Naive B cell (primary cell): ENCODE data around the gene NOX1. TPM values are rescaled to one million over a fixed set of nuclear protein-coding genes. Genes with fewer than 3 reads are reported as not detected.

Experiments
- ATAC-seq, 2 donors: fragments of 150-1000 bp; cut with Tn5 transposase; 2 replicates each; pipeline ENCODE4 v1.10.0; 2021; ENCODE audit warnings: low read depth in 2 of 2, mild to moderate bottlenecking in 2 of 2, moderate library complexity in 2 of 2
- DNase-seq: peaks from one replicate; pipeline ENCODE4 v3.0.0; 2022
- H3K27ac Mint-ChIP-seq, 6 donors: one replicate each; pipeline ENCODE4 v1.8.0; 2020 to 2022; ENCODE audit warnings: mild to moderate bottlenecking in 6 of 6, mixed read lengths in 6 of 6, moderate library complexity in 5 of 6, inconsistent platforms in 2 of 6
- H3K27me3 Mint-ChIP-seq, 3 donors: one replicate each; pipeline ENCODE4 v1.8.0; 2021 to 2022; ENCODE audit warnings: mixed read lengths in 3 of 3, mild to moderate bottlenecking in 1 of 3
- H3K36me3 Mint-ChIP-seq, 2 donors: one replicate each; pipeline ENCODE4 v1.8.0; 2020 to 2022; ENCODE audit warnings: mixed read lengths in 2 of 2, inconsistent platforms in 1 of 2, mild to moderate bottlenecking in 1 of 2
- H3K4me1 Mint-ChIP-seq, 3 donors: one replicate each; pipeline ENCODE4 v1.8.0; 2020 to 2022; ENCODE audit warnings: mixed read lengths in 3 of 3, inconsistent platforms in 1 of 3, mild to moderate bottlenecking in 1 of 3, moderate library complexity in 1 of 3
- H3K4me3 Mint-ChIP-seq, 8 donors: one replicate each; pipeline ENCODE4 v1.8.0; 2020 to 2022; ENCODE audit warnings: mild to moderate bottlenecking in 8 of 8, mixed read lengths in 8 of 8, moderate library complexity in 8 of 8, inconsistent platforms in 2 of 8
- H3K9me3 Mint-ChIP-seq, 7 donors: one replicate each; pipeline ENCODE4 v1.8.0; 2020 to 2022; ENCODE audit warnings: mixed read lengths in 7 of 7, mild to moderate bottlenecking in 5 of 7, inconsistent platforms in 2 of 7, moderate library complexity in 1 of 7
- polyA plus RNA-seq, 6 donors: library from polyadenylated mRNA; unstranded; fragments of 300-500 nt; fragmentation: Illumina TruSeq; gene quantifications; one replicate each; pipeline ENCODE4 v1.2.3, GENCODE V29; 2021; ENCODE audit warnings: low read depth in 6 of 6

NOX1 gene
- polyA plus RNA-seq, 6 donors from 2014 or later: not detected

DNA sequence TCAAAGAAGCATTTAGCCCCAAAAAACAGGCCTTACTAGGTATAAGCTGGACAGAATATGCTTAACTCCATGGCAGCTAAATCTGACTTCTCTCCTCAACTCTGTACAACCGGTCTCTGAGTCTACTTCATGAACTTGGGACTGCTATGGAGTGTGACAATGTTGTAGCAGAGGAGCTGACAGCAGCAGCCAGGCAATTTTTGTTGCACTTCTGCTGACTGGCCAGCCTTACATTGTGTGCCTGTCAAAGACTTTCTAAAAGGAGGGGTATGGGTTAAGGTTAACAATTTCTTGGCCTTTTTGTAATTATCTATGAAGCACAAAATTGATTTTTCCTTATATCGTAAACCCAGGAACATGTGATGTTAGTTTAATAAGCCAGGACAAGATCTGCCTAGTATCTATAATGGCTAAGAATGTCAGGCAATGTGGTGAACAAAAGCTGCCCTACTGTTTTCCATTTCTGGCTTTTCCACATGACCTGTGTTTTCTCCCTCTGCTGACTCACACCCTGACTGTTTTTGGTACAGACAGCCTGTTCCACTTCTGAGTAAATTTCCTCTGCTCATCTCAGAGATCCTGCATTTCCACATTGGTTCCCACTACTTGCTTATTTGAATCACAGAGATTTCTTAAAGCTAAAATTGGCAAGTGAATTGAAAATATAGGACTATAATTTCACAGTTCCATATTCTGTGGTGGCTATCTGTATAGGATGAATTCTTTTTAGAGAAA, 9.3 kb downstream of the NOX1 start:
- Mint-ChIP-seq H3K9me3 (no peaks in the 10 kb centered on the region), H3K36me3 (no peaks in the 10 kb centered on the region), H3K4me1 (peaks cover 0 to 2% (median 0%) of the 10 kb centered on the region in 3 donors), H3K27ac (no peak overlapping the region), H3K4me3 (no peak overlapping the region), H3K27me3 (peaks cover 0 to 27% (median 5%) of the 10 kb centered on the region in 3 donors)
- ATAC-seq: no peak
- DNase-seq: no peak

DNA sequence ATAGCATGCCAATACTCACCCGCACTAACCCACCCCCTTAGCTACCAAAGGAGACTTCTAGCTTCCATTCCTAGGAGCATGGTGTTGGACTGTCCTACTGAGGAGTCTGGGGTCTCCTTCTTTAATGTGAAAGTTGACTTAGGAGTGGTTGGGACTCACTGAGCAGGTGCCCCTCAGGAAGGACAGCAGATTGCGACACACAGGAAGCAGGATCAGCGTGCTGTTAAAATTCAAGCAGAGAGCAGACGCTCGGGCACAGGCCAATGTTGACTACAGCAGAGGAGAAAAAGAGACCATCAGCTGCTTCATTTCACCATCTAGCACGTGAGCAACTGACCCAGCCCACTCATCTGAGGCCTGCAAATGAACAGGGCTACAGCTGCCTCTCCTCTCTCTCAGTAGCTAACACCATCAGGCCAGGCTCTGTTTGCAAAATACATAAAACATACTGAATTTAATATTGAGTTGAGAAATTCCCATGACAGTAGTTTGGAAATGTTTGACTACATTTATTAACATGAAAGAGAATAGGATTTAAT, 10.8 kb downstream of the NOX1 start:
- no peaks in the 10 kb centered on the region for H3K36me3 Mint-ChIP-seq
- ATAC-seq (no peak), DNase-seq (no peak)
- no peak overlapping the region for H3K4me3 Mint-ChIP-seq
- peaks cover 5 to 27% (median 6%) of the 10 kb centered on the region in 3 donors for H3K27me3 Mint-ChIP-seq
- no peak overlapping the region for H3K27ac Mint-ChIP-seq
- H3K9me3 Mint-ChIP-seq: no peaks in the 10 kb centered on the region
- H3K4me1 Mint-ChIP-seq: peaks cover 0 to under 1% (median 0%) of the 10 kb centered on the region in 3 donors

DNA sequence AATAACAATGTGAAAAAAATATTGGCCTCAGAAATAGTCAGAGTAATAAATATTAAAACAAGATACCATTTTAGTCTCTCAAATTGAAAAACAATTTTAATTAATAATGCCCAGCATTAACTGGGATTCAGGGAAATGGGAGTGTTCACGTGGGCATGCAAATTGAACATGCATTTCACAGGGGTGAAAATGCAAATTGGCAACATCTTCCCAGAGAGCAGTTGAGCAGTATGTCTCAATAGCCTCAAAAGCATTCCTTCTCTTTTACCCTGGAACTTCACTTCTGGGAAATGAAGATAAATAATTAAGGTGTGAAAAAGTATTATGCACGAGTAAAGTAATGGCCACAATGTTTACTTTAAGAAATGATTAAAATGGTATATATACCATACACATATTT, 21.3 kb downstream of the NOX1 start:
- Mint-ChIP-seq H3K4me1 (peaks cover 0 to 15% (median 11%) of the 10 kb centered on the region in 3 donors), H3K4me3 (no peak overlapping the region), H3K27ac (no peak overlapping the region), H3K9me3 (peaks cover 0 to 18% (median 4%) of the 10 kb centered on the region in 7 donors), H3K27me3 (peaks cover 0 to 4% (median 0%) of the 10 kb centered on the region in 3 donors), H3K36me3 (no peaks in the 10 kb centered on the region)
- no peak for ATAC-seq
- no peak for DNase-seq

DNA sequence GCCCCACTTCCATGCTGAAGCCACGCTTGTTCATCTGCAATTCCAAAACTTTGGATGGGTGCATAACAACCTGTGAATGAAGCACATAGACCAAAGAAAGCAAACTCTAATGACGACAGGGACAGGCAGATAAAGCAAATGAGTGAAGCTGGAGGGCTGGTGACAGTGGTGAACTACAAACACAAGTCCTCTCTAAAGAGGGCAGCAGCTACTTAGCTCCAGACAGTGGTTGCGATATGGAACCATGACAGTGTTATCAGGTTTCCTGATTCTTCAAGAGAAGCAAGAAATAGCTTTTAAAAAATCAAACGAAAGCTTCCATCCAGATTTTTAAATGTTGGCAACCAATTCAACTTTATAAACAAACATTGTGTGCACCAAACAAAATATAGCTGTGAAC, 23.8 kb downstream of the NOX1 start:
- no peak overlapping the region for H3K4me3 Mint-ChIP-seq
- H3K27ac Mint-ChIP-seq: no peak overlapping the region
- no peaks in the 10 kb centered on the region for H3K36me3 Mint-ChIP-seq
- no peak for ATAC-seq
- H3K4me1 Mint-ChIP-seq: peaks cover 0 to 15% (median 11%) of the 10 kb centered on the region in 3 donors
- no peak for DNase-seq
- H3K9me3 Mint-ChIP-seq: no peaks in the 10 kb centered on the region
- H3K27me3 Mint-ChIP-seq: no peaks in the 10 kb centered on the region

DNA sequence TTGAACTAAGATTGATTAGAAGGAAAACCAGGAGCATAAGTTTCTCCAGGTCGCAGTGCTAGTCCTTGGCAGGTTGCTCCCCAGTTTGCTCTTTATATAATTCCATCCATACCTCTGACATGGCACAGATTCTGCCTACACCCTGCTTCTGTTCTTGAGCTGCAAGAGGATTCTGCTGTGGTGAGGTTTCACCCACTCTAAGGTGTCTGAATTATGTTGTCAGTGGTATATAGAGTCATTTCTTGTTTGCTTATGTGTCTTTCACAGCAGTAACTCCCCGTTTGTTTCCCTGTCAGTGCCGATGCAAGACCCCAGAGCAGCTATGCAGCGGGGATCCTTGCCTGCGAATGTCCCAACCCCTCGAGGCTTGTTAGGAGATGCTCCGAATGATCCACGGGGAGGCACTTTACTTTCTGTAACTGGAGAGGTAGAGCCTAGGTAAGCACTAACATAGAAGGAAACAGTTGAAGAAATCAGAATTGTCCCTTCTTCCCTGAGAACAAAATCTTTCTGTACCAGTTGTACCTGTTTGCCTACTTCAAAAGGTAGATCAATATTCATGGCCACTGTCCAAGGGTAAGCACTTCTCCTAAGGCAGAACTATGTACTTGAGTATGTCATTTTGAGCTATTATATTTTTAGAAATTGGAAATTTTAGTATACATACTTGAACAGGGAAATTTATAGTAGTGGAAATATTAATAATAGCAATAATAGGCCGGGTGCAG, 42.8 kb downstream of the NOX1 start:
- H3K4me3 Mint-ChIP-seq: no peak overlapping the region
- no peaks in the 10 kb centered on the region for H3K9me3 Mint-ChIP-seq
- DNase-seq: no peak
- no peaks in the 10 kb centered on the region for H3K27me3 Mint-ChIP-seq
- peaks cover 8 to 16% of the 10 kb centered on the region in 2 donors for H3K36me3 Mint-ChIP-seq
- no peak for ATAC-seq
- H3K27ac Mint-ChIP-seq: peak overlapping the region in 1 of 6 donors; percentile 71
- H3K4me1 Mint-ChIP-seq: peaks cover 3 to 5% (median 5%) of the 10 kb centered on the region in 3 donors

DNA sequence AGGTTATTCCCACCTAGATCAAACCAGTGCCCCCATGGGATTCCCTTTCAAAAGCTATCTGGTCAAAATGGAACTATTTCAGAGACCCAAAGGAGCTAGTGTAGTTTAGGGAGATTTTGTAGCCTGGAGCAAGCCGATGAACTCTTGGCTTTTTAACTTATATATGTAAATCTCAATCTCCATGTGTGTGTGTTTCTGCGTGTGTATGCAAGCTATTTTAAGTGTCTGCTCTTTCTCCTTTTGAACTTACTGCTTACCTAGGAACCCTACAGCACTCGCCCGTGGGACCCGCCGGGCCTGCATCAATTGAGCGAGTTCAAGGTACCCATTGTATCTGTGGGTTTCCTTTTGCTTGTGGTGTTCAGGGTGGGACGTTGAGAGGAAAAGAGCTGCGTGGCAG, 43.6 kb downstream of the NOX1 start:
- Mint-ChIP-seq H3K36me3 (peaks cover 8 to 16% of the 10 kb centered on the region in 2 donors), H3K27me3 (no peaks in the 10 kb centered on the region), H3K4me3 (peak overlapping the region in 2 of 8 donors; percentile 42 to 45), H3K27ac (peak overlapping the region in 1 of 6 donors; percentile 78), H3K4me1 (peaks cover 3 to 5% (median 5%) of the 10 kb centered on the region in 3 donors), H3K9me3 (no peaks in the 10 kb centered on the region)
- DNase-seq: no peak
- no peak for ATAC-seq

DNA sequence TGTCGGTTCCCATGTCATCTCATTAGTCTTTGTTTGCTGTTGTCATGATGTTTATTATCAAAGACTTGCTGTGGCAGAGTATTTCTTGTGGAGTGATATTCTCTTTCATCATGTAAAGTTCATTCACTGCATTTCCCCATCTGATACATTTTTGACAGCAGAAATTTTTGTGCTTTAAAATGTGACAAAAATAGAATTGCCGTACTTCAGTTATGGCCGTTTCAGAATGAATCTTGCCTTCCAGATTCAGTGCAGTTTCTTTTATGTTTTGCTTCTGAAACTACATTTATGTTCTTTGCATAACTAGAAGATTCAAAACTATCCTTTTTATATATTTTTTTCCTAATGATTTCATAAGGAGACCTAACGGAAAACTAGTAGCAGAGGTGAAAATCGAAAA, 44.0 kb downstream of the NOX1 start:
- Mint-ChIP-seq H3K36me3 (peaks cover 8 to 16% of the 10 kb centered on the region in 2 donors), H3K27me3 (no peaks in the 10 kb centered on the region), H3K27ac (peak overlapping the region in 3 of 6 donors; percentile 41 to 78 (median 57)), H3K9me3 (no peaks in the 10 kb centered on the region), H3K4me1 (peaks cover 3 to 5% (median 5%) of the 10 kb centered on the region in 3 donors), H3K4me3 (no peak overlapping the region)
- ATAC-seq (no peak), DNase-seq (no peak)

DNA sequence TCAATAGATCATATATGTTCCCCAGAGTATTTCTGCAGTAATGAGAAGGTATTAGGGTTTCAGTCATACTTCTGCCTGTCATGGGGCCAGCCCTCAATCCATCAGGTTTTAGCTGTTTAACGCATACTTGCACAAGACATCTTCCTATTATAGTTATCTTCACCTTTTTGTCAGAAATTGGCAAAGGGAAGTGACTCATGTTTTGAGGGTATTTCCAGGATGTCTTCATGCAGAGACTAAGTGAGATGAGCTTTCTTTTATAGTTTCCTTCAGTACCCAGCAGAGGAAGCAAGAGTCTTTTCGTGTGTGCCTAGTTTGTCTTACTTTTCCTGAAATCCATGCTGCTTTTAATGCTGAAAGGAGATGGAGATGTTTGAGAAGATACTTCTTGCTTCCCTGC, 44.4 kb downstream of the NOX1 start:
- Mint-ChIP-seq H3K27ac (peak overlapping the region in 3 of 6 donors; percentile 41 to 78 (median 57)), H3K4me1 (peaks cover 3 to 5% (median 5%) of the 10 kb centered on the region in 3 donors), H3K27me3 (no peaks in the 10 kb centered on the region), H3K4me3 (no peak overlapping the region), H3K36me3 (peaks cover 8 to 16% of the 10 kb centered on the region in 2 donors), H3K9me3 (no peaks in the 10 kb centered on the region)
- DNase-seq: no peak
- ATAC-seq: peak; percentile 56 to 67

DNA sequence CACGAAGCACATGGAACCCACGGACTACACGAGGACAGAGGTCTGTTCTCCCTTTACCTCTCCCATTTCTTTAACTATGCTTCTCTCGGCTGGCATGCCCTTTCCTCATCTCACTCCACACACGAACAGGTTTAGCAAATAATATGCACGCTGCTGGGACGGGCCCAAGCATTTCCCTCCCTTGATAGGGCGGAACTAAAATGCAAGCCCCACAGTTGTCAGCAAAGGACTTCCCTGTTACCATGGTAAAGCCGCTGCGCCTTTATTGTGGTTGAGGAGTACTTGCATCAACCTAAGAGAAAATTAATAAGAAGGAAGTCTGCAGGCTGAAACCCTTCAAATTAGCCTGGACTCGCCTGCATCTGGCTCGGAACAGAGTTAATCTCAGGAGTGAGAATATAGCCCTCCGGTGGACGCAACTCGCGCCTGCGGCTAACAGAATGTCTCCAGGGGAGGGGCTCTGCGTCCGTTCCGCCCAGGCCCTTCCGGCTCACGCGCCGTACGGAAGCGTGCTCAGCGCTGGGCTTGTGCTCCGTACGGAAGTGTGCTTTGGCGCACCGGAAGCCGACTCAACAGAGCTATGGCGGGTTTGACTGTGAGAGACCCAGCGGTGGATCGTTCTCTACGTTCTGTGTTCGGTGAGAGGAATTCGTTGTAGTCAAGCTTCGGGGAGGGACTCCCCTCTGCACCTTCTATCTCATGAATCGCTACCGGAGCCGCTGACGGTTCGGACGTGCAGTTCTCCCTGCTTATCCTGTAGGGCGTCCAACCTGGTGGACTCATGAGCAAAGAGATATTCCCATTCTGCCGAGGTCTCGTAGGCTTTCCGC, 54.1 kb downstream of the NOX1 start, which contains the start of gene CSTF2:
Gene CSTF2, plus strand, starts transcription at position 555 of the 830 bp plus-strand sequence. Its CDS starts 26 bp downstream, at position 581.
- Mint-ChIP-seq H3K27ac (peak within 1 kb of the TSS; percentile 87 to 98 (median 93)), H3K9me3 (peaks cover 0 to 5% (median 0%) of the 10 kb centered on the region in 7 donors), H3K36me3 (peaks cover 0 to 7% of the 10 kb centered on the region in 2 donors), H3K27me3 (peaks cover 12 to 17% (median 14%) of the 10 kb centered on the region in 3 donors), H3K4me1 (peaks cover 5 to 8% (median 6%) of the 10 kb centered on the region in 3 donors), H3K4me3 (peak within 1 kb of the TSS; percentile 84 to 95 (median 92))
- DNase-seq: peak; percentile 80
- ATAC-seq: peak; percentile 93 to 95

DNA sequence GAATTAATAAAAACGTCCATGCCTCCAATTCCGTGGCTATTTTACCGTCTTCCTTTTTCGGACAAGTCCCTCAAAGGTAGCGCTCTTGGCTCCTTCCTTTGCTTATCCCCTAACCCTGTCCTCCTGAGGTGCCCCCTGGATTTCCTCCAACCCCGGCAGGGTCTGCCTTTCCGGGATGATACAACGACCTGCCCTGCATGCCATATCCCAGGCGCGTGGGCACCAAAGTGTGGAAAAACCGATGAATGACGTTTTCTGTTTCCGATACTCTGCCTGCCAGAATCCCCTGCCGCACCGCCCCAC, 54.7 kb downstream of the NOX1 start:
- Mint-ChIP-seq H3K27me3 (peaks cover 17 to 22% (median 18%) of the 10 kb centered on the region in 3 donors), H3K27ac (peak overlapping the region; percentile 87 to 98 (median 93)), H3K4me1 (peaks cover 5 to 8% (median 6%) of the 10 kb centered on the region in 3 donors), H3K4me3 (peak overlapping the region; percentile 84 to 95 (median 92)), H3K9me3 (peaks cover 0 to 5% (median 0%) of the 10 kb centered on the region in 7 donors), H3K36me3 (peaks cover 0 to 7% of the 10 kb centered on the region in 2 donors)
- DNase-seq (no peak), ATAC-seq (no peak)

DNA sequence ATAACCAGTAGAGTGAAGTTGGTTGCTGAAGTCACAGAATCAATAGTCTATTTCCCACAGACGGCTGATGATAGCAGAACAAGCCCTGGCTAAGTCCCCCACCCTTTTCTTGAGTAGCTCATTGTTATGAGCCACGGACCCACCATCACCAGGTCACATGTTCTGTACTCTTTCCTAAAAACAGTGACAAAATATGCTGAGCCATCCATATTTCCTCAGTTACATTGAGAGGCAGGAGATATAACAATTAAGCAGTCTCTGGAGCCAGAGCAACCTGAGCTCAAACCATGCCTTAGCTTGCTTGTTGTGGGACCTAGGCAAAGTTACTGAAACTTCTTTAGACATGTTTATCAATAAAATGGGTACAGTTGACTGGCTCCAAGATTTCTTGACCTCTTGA, 56.8 kb downstream of the NOX1 start:
- Mint-ChIP-seq H3K27me3 (peaks cover 25 to 36% (median 31%) of the 10 kb centered on the region in 3 donors), H3K27ac (no peak overlapping the region), H3K4me1 (peaks cover 5 to 8% (median 6%) of the 10 kb centered on the region in 3 donors), H3K4me3 (no peak overlapping the region), H3K9me3 (peaks cover 0 to 5% (median 0%) of the 10 kb centered on the region in 7 donors), H3K36me3 (peaks cover 0 to 7% of the 10 kb centered on the region in 2 donors)
- DNase-seq (no peak), ATAC-seq (no peak)

DNA sequence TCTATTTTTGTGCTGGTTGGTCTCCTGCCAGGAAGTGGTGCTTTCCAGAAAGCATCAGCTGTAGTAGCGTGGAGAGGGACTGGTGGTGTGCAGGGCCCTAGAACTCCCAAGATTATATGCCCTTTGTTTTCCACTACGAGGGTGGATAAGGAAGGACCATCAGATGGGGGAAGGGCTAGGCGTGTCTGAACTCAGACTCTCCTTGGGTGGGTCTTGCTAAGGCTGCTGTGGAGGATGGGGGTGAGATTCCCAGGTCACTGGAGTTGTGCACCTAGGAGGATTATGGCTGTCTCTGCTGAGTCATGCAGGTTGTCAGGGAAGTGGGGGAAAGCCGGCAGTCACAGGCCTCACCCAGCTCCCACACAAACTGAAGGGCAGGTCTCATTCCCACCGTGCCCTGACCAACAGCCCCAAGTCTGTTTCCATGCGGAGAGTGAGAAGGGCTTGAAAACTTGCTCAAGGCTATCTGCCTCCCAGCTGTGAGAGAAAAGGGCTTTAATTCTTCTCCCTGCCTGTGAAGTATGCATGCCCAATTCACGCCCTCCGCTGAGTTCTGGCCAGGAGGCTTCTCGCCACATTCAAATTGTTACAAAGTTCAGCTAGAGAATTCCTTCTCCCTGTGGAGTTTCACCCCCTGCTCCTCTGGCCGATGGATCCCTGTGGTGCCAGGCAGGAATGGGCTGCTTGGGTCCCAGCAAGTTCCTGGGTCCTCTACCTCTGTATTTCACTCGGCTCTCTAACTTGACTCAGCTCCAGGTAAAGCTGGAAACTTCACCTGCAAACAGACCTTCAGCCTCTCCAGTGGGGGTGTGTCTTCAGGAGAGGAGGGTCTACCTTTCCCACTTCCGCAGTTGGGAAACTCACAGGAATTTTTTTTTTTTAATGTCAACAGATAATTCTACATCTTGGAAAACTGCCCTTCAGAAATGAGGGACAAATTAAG, 61.7 kb downstream of the NOX1 start:
- Mint-ChIP-seq H3K9me3 (peaks cover 2 to 17% (median 8%) of the 10 kb centered on the region in 7 donors), H3K4me1 (no peaks in the 10 kb centered on the region), H3K27me3 (peaks cover 42 to 72% (median 63%) of the 10 kb centered on the region in 3 donors), H3K27ac (no peak overlapping the region), H3K36me3 (peaks cover 0 to 8% of the 10 kb centered on the region in 2 donors), H3K4me3 (no peak overlapping the region)
- ATAC-seq: no peak
- no peak for DNase-seq
